Activated effector memory CD4-positive, alpha-beta T cell treated with Interleukin-2 at 50 U/mL for 16 hours (primary cell): ENCODE results near the gene SGIP1.
"Not testable (repeated sequence)": the region's sequence is repeated elsewhere in the genome, so short reads cannot be mapped to it uniquely, and the experiment has no call there.

Source experiments
- DNase-seq: peaks from one replicate; pipeline ENCODE4 v3.0.0-alpha.2; 2020

The SGIP1 gene

DNA sequence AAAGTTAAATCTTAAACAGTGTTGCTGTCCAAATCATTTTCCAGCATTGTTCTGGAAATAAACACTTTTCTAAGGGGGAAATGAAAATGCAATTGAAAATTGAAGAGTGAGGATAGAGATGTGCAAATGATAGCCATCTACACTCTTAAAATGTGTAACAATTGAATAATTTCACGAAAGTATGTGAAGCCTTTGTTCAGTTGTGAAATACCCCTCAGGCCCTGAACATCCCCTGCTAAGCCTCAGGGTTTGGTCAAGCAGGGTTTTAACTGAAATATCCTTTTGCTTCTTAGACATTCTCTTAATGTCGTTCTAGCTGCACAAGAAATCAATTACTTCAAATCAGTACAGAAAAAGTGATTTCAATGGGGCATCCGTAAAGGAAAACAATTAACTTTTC is 152.5 kb downstream of the SGIP1 start:
- DNase-seq, result no peak

DNA sequence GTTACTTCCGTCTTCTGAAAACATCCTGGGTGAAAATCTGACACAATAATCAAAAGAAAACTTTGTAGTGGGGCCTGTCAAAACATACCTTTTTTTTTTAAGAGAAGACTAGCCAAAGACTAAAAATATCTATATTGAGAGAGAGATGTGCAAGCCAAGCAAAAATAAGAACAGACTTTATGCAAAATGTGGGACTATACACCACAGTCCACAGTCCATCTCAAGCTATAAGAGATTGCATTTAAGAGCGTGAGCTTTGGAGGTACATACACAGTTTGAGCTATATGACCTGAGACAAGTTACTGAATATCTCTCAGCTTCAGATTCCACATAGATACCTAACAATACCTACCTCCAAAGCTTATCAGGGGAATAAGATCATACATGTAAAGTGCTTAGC is 153.4 kb downstream of the SGIP1 start:
- DNase-seq, result no peak

DNA sequence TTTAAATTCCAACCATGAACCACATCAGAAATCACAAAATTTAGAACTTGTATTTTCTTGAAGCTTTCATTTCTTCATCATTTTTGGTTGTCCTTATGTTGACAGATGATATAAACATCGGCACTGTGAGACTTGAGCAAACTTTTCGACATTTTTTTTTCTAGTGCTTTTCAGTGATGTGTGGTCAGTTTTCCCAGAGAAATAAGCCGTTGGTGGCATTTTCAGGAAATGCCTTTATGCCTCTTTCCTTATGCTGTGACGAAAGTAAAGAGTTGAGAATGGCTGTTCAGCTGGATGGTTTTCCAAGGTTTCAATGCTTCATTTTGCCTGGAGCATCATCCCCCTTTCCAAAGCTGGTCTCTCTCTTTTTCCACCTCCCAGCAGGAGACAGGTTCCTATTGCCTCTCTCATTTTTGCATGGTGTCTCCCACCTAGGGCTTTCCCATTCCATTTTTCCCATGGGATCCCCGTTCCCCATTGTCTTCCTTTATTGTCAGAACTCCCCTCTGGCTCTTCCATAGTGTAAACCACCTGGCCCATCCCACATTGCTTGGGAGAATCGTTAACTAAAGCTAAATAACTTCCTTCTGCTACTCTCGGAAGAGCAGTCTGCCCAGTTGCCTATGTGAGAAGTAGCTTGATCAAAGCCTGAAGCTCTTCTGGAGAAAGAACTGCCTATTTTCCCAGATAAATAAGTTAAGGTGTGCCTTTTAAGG is 156.9 kb downstream of the SGIP1 start:
- no peak for DNase-seq

DNA sequence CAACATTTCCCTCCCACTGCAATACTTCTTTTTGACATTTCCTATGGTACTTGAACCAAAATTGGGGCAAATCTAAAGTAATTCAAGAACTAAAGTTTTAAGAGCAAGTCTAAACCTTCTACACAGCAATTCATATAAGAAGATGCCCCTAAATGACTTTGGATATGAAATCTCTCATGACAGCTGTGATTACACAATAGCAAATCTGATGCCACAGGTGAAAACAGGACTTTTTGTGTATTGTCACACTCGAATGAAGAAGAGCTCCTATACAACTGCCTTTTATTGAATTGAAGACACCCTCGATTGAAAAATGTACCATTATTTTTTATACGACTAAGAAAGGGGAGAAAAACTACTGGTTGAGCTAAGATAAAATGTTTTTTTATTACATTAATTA is 158.7 kb downstream of the SGIP1 start:
- DNase-seq, result no peak

DNA sequence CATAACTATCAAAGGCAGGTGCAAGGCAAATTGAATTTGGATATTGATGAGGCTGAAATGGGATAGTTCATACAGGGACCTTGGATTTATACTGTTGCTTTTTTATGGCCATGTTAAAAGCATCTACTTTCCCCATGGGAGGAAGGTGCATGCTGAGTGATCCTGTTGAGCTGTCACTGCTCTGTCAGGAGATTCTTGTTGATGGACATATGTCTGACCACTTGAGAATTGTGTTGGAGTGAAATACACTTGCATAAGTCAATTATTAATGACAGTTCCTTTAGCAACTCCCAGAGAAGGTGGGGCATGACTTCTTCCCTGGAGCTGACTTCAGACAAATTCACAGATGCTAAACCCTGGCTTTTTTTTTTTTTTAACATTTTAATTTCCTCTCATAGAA is 159.9 kb downstream of the SGIP1 start:
- no peak for DNase-seq

DNA sequence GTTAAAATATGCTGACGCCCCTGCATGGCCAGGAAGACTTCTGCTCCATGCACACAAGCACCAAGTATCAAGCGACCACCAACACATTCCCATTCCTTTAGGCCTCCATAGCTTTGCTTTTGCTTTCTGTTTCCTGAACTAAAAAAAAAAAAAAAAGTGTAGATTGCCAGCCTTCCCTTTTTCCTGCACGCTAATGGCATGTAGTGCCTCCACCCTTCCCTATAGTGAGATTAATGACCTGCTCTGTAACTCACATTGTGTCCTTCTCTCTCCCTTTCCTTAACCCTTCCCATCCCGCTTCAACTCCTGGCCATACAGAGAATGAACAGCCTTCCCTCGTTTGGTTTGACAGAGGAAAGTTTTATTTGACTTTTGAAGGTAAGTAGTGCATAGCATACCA is 161.2 kb downstream of the SGIP1 start:
- DNase-seq, result no peak

DNA sequence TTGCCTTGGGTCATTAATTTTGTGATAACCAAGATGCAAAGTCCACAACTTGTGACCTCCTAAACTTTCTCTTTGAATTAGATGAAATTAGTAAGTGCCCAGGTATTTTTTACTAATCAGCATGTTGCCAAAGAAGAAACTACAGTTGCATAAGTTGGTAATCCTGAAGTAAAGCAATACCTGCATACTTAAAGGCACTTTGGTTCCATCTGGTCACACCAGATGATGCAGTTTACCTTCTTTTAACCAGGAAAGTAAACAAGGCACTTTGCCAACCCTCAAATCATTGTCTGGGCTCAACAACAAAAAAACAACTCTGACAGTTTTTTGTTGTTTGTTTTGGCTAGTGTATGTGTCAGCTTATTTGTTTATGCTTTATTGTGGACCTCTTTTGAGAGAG is 162.8 kb downstream of the SGIP1 start:
- no peak for DNase-seq

DNA sequence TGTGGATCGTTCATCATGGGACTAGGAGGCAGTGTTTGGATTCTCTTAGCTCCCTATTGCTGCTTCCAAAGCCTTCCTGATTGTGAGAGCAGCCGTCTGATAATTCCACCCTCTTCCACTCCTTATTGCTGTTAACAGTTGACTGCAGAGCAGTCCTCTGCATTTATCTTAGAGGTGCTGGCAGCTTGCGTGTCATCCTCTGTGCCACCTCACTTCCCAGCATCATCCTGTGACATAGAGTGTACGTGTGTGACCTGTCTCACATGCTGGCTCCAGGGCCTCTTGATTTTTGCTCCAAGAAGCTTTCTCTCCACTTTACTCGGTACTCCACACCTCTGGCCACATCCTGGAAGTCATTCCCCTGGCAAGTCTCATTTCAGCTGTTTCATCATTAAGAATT is 165.3 kb downstream of the SGIP1 start:
- no peak for DNase-seq

DNA sequence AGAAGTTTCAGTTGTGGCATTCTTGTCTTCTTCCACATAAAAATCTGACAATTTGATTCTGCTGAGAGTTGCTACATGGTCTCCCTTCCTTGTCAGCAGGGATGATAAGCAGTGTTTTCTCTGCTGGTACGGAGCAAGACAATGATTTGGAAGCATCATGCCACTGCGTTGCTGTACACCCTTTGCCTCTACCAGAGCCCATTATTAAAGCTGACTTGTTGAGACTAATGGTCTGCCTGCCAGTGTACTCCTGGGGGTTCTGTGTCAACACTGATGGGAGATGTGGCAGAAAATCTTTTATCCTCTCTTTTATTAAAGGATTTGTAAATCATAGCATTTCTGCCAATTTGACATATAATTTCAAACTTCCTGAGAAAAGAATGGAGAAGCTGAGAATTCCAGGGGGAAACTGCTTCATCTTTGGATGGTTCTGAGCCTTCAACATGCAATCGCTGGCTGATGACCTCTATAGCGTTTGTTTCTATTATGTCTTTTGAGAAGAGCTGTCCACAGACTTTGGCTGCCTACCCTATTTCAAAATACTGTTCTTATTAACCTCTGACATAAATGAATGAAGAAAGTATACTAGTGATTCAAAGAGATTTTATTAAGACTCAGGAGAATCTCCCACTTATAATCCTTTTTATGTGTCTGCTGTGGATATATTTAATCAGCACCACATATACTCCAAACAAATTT is 170.4 kb downstream of the SGIP1 start:
- no peak for DNase-seq

DNA sequence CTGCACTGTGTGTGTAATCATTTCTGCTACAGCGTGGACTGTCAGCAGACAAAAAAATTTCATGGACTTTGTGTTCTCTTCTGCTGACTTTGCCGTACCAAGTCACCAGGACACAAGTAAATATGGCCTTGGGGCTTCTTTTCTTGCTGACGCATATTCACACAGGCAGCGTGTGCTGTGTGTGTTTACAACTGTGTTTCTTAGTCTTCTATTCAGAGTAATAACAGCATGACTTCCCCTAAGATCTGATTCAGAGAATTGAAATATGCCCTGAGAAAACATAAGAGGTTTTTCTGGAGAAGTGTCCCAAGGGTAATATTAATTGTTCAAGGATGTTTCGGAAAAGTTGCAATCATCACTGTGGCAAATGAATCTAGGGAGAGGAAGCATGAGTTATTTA is 171.2 kb downstream of the SGIP1 start:
- no peak for DNase-seq

DNA sequence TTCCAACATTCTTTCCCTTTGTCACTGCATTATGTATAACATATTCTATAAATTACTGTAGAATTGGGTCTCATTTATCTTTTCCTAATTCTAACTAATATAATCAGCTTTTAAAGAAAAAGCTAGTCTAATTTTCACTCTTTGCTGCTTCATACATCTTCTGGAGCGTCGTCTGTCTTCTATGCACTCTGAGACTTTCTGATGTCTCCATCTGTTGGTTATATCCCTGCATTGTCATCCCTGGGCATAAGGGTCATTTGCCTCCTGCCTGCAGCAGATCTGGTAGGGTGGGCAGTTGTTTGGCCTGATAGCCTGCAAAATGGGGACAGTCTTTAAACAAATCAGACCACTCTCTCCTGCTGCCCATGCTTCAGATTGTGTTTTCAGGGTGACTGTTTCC is 177.5 kb downstream of the SGIP1 start:
- DNase-seq, result no peak

DNA sequence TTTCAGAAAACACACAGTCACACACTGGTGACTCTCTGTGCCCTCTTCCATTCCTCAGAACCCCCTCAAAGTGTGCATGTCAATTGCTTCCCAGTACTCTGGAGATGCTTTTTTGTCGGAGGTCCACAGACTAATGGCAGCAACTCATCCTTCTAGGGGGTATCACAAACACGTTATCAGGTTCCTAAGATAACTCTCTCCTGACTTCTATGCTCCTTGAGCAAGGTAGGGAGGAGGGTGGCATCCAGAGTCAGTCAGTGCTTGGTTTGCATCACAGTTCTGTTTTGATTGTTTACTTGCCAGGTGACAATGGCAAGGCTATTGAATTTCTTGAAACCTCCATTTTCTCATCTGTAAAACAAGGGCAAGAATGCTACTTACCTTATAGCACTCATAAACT is 178.9 kb downstream of the SGIP1 start:
- DNase-seq, result no peak

DNA sequence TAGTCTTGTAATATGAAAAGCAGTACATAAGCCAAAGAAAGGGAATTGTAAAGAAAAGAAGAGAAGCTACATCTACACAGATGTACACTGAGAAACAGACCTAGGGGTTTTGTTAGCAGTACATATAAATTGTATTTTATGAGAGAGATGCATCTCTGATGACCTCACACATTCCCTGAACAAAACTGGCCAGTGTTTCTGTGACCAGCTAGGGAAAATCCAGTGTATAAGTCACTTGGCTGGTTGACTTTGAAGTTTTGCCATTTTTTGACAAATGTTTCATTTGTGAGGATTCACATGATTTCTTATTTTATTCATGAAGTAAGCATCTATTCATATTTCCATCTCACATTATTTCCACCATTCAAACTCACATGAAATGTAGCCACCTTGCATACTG is 190.0 kb downstream of the SGIP1 start:
- DNase-seq, result no peak

DNA sequence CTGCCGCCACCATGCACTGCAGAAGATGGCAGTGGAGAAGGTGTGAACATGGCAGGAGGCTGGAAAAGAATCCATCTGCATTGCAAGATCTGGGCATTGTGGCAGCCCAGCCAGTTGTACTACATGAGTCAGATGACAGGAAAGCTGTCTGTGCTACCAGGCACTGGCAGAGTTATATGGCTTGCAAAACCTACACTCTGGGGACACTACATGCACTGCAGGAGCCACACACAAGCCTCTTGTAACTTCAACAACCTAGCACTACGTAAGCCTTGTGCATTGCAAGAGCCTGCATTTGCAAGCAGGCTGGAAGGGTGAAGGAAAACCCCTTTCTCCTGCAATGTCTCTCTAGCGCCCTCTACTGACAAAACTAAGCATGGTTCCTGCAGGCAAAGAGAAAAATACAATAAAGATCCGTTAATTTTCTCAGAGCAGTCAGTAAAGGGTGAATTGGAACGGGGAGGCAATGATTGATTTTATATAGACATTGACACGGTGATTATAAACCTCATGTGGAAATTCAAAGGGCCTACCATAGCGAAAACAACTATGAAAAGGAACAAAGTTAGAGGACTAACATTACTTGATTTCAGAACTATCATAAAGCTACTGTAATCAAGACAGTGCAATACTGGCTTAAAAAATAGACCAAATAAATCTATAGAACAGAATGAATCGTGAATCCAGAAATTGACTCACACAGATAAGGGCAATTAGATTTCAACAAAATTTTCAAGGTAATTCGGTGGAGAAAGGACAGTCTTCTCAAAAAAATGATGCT is 192.1 kb downstream of the SGIP1 start:
- DNase-seq, result peak; percentile 3

DNA sequence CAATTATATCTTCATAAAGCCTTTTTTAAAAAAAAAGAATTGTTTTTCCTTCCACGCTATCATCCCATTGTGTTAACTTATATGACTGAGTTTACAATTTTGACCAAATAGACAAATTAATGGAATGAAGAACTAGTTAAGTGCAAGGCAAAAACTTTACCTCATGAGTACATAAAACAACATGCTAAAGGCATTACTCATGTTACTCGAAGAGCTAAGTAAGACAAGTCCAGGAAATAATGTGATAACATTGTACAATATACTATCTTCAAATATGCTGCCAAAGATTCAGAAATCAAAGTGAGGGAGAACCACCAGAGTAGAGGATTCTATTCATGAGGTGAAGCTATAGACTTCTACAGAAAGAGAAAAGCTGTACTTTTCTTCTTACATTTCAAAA is 194.1 kb downstream of the SGIP1 start:
- DNase-seq, result no peak

DNA sequence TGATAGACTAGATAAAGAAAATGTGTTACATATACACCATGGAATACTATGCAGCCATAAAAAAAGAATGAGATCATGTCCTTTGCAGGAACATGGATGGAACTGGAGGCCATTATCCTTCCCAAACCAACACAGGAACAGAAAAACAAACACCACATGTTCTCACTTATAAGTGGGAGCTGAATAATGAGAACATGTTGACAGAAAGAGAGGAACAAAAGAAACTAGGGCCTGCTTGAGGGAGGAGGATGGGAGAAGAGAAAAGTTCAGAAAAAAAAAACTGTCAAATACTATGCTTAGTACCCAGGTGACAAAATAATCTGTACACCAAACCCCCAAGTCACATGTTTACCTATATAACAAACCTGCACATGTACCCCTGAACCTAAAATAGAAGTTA is 194.8 kb downstream of the SGIP1 start:
- DNase-seq, result not testable (repeated sequence)

DNA sequence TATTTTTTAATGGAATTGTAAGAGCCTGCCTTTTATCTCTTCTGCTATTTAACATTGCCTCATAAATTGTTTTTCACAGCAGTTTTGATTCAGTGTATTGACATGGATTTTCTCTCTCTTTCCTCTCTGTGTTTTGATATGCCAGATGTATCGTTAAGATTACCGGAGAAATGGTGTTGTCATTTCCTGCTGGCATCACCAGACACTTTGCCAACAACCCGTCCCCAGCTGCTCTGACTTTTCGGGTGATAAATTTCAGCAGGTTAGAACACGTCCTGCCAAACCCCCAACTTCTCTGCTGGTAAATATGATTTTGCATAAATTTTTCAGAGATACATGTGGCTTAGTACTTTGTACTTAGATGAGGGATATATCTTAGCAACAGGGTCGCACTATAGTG is 195.2 kb downstream of the SGIP1 start:
- DNase-seq, result no peak

DNA sequence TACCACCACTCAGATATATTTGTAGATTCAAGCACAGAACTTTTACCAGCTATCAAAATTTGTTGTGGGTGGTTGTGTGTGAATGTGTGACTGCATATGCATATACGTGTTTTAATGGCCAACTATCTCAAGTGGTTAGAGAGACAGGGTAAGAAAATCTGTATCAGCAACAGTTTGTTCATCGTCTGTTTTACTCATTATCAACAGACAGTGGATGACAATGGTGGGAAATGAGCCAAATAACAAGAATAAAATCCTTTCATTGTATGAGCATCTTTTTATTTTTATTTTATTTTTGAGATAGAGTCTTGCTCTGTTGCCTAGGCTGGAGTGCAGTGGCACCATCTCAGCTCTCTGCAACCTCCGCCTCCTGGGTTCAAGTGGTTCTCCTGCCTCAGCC is 195.6 kb downstream of the SGIP1 start:
- no peak for DNase-seq

DNA sequence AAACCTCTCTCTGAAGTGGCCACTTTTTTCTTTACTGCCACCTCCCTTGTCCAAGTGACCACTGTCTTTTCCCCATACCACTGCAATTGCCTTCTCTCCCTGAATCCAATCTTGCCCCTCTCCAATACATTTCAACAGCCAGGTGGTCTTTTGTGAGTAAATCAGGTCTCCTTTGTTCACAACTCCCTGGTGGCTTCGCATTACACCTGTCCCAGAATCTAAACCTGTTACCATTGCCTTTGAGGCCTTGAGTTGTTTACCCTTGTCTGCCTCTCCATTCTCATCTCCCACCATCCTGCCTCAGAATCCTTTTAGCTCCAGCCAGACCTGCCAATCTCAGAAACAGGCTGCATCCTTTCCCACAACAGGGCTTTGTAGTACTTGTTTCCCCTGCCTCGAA is 196.5 kb downstream of the SGIP1 start:
- DNase-seq, result no peak

DNA sequence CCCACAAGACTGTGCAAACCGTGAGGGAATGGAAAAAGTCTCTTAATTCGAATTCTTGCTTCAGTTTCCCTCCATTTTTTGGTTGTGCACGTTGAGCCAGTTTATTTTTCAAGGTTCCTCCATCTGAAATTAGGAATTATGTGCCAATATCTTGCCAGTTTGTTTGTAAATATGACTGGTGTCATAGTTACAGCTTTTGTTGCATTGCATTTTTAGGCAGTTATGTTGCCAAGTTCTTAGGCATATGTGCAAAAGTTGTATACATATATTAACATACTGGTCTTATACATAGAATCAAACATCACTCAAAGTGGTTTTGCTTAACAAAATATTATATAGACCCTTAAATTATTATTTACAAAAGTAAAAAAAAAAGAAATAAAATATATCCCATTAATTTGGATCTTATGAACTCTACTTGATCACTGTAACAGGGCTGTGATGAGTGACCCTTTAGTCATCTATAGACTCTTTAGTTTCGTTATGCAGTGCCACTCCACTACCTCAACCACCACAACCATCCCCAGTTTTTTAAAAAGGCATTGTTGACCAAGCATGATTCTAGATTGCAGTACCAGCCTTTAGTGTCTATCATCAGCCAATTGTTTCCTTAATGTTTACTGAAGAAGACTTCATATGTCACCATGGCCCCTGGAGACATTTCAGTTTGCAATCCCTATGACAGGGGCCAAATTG is 197.4 kb downstream of the SGIP1 start:
- DNase-seq, result no peak

DNA sequence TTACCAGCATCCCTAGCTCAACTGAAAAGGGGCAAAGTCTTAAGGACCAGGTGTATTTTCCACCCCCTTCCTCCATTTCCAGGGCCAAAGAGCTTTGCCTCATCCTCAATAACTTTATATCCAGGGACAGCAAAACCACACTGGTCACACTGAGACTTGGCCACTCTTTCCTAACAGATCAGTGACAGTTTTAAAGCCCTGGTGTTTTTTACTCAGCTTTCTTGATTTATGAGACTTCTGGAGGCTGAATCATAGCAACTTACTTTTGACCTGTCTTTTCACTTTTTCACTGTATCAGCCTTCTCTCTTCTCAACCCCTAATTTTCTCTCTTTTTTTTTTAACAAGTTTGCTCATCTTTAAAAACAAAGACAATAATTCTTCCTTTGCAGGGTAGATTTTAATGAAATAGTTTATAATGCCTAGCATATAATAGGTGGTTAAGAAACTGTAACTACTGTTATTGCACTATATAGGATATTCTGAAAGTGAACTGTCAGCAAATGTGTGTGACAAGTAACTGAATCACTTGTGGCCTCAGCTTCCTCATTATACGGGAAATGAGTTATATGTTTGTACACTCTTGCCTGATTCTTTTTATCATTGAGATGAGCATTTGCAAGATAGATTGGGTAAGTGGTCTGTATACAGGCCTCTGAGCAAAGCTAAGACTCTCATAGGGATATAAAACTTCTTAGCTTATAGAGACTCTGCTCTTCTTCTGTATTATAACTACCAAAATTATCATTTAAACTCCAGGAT is 198.6 kb downstream of the SGIP1 start:
- DNase-seq, result no peak

DNA sequence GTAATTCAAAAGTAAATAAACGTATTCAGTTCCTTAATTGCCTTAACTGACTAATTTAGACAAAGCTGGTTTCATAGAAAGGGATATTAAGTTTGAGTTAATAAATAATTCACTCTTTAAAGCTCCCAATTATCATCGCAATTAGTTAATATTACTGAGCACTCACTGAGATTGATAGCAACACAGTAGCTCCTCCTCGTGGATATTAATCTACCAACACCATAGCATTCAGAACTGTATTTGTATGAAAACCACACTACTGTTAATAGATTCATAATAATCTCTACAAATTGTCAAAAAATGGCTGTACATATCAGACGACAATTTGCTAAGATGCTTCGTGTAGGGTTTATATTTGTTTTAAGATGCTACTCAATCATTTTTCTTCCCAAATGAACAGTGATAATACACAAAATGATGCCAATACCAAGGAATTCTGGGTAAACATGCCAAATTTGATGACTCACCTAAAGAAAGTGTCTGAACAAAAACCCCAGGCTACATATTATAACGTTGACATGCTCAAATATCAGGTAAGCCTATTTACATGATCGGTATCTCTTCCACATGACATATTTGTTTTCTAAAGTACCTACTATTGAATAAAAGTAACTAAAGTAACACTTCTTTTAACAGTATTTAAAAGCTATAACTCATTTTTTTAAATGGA is 199.5 kb downstream of the SGIP1 start:
- no peak for DNase-seq
